DND-41 (cell line): ENCODE results near the gene UVSSA.

Experiments
- ATAC-seq: fragments of 200-7000 bp; cut with Tn5 transposase; 3 replicates; pipeline ENCODE4 v1.9.1; 2021; ENCODE audit warnings: low read depth; ENCODE audit not compliant: insufficient read depth
- DNase-seq: peaks from one replicate; pipeline ENCODE4 v3.0.0-alpha.2; 2020
- H2AFZ ChIP-seq: 2 replicates; pipeline ENCODE4 v1.6.0; 2012; ENCODE audit warnings: low read depth, low read length
- H3K27ac ChIP-seq: 2 replicates; pipeline ENCODE4 v1.5.1; 2012; ENCODE audit warnings: low read length, inconsistent platforms
- H3K27me3 ChIP-seq: fragments of 200-600 bp; sonication (generic); 2 replicates; pipeline ENCODE4 v1.6.0; 2012; ENCODE audit warnings: low read length, mild to moderate bottlenecking, inconsistent platforms; ENCODE audit not compliant: insufficient read depth, poor library complexity
- H3K36me3 ChIP-seq: 2 replicates; pipeline ENCODE4 v1.5.1; 2012; ENCODE audit warnings: low read length, inconsistent platforms; ENCODE audit not compliant: insufficient read depth
- H3K4me1 ChIP-seq: 2 replicates; pipeline ENCODE4 v1.5.1; 2012; ENCODE audit warnings: mild to moderate bottlenecking, low read length; ENCODE audit not compliant: insufficient read depth
- H3K4me2 ChIP-seq: 2 replicates; pipeline ENCODE4 v1.6.0; 2012; ENCODE audit warnings: mild to moderate bottlenecking, moderate library complexity, low read length, inconsistent platforms; ENCODE audit not compliant: insufficient read depth
- H3K4me3 ChIP-seq, 2 experiments: fragments of 200-600 bp in 1 of 2; shearing (Covaris generic) in 1 of 2; 2 replicates each; pipeline ENCODE4 v1.5.1; 2012 to 2016; ENCODE audit warnings: inconsistent platforms in 2 of 2, low read length in 2 of 2, mild to moderate bottlenecking in 2 of 2, low read depth in 1 of 2, moderate library complexity in 1 of 2
- H3K79me2 ChIP-seq: 2 replicates; pipeline ENCODE4 v1.6.0; 2012; ENCODE audit warnings: low read length, inconsistent platforms; ENCODE audit not compliant: insufficient read depth
- H3K9ac ChIP-seq: 2 replicates; pipeline ENCODE4 v1.6.0; 2012; ENCODE audit warnings: low read depth, mild to moderate bottlenecking, inconsistent platforms, low read length, moderate library complexity
- H3K9me3 ChIP-seq: 2 replicates; pipeline ENCODE4 v1.5.1; 2012; ENCODE audit warnings: low read length, moderate library complexity, mild to moderate bottlenecking, inconsistent platforms; ENCODE audit not compliant: insufficient read depth, severe bottlenecking
- H4K20me1 ChIP-seq: 2 replicates; pipeline ENCODE4 v1.6.0; 2012; ENCODE audit warnings: low read length; ENCODE audit not compliant: insufficient read depth
- CTCF ChIP-seq: IDR thresholded peaks from 2 replicates; pipeline ENCODE4 v1.5.1; 2012; ENCODE audit warnings: borderline replicate concordance, low read length, moderate library complexity, mild to moderate bottlenecking; ENCODE audit not compliant: poor library complexity, severe bottlenecking; ENCODE audit errors: extremely low read depth
- EZH2 ChIP-seq: IDR thresholded peaks from 3 replicates; pipeline ENCODE4 v1.6.1; 2012; ENCODE audit warnings: borderline replicate concordance, low read depth, mild to moderate bottlenecking, moderate library complexity, low read length, inconsistent platforms; ENCODE audit not compliant: severe bottlenecking

The UVSSA gene

GRCh38 chr4:1373892-1374705, 27.1 kb downstream of the UVSSA start:
- H3K36me3 ChIP-seq = peaks cover 17% of the 10 kb centered on the region

GRCh38 chr4:1374706-1375045, 27.7 kb downstream of the UVSSA start:
- Histone ChIP-seq H3K79me2 (no peaks in the 10 kb centered on the region), H3K9ac (no peak overlapping the region), H2AFZ (no peak overlapping the region), H3K27me3 (no peaks in the 10 kb centered on the region), H3K4me1 (no peaks in the 10 kb centered on the region), H3K36me3 (peaks cover 17% of the 10 kb centered on the region), H3K27ac (no peak overlapping the region), H3K9me3 (no peaks in the 10 kb centered on the region), H3K4me2 (no peak overlapping the region), H4K20me1 (peaks cover 5% of the 10 kb centered on the region; the same call in 1 of the 2 replicates), H3K4me3 (no peak overlapping the region)
- no peak for TF ChIP-seq CTCF
- no peak for TF ChIP-seq EZH2
- ATAC-seq (no peak), DNase-seq (no peak)

More at GRCh38 chr4:1373892-1374705, 27.1 kb downstream of the UVSSA start:
- ATAC-seq (no peak), DNase-seq (no peak)
- Histone ChIP-seq H3K9ac (no peak overlapping the region), H3K27me3 (no peaks in the 10 kb centered on the region), H2AFZ (no peak overlapping the region), H3K9me3 (no peaks in the 10 kb centered on the region), H4K20me1 (peaks cover 5% of the 10 kb centered on the region; the same call in 1 of the 2 replicates), H3K27ac (no peak overlapping the region), H3K79me2 (no peaks in the 10 kb centered on the region), H3K4me3 (no peak overlapping the region), H3K4me1 (no peaks in the 10 kb centered on the region), H3K4me2 (no peak overlapping the region)
- TF ChIP-seq CTCF (no peak), EZH2 (no peak)

GRCh38 chr4:1375051-1375721, 28.2 kb downstream of the UVSSA start:
- peaks cover 17% of the 10 kb centered on the region for H3K36me3 ChIP-seq
- no peak overlapping the region for H3K4me2 ChIP-seq
- H3K4me1 ChIP-seq = no peaks in the 10 kb centered on the region
- H3K4me3 ChIP-seq = no peak overlapping the region
- H3K27me3 ChIP-seq = no peaks in the 10 kb centered on the region
- peaks cover 5% of the 10 kb centered on the region; the same call in 1 of the 2 replicates for H4K20me1 ChIP-seq
- ATAC-seq (no peak), DNase-seq (no peak)
- no peaks in the 10 kb centered on the region for H3K9me3 ChIP-seq
- H2AFZ ChIP-seq = no peak overlapping the region
- no peak for TF ChIP-seq EZH2
- TF ChIP-seq CTCF = no peak
- no peak overlapping the region for H3K9ac ChIP-seq
- H3K79me2 ChIP-seq = no peaks in the 10 kb centered on the region
- H3K27ac ChIP-seq = no peak overlapping the region
